Measurements from ENCODE around the gene CFAP119.

- no peak for TF ChIP-seq CTCF (conservative IDR thresholded peaks at IDR 0.05 in 1 of 2, IDR thresholded peaks at IDR 0.05 in 1 of 2; ENCODE audit: extremely low read depth in 1 of 2, insufficient read depth in 1 of 2, low read depth in 1 of 2, low read length in 2 of 2)
- no peak for TF ChIP-seq EZH2 (IDR thresholded peaks at IDR 0.05; ENCODE audit: borderline replicate concordance, low read length)
Measured at GRCh38 chr16:30782486-30783279, 20.8 kb upstream of the CFAP119 start.

Data from mammary epithelial cell (primary cell).